GM12878 (cell line): ENCODE data around the gene RBBP8NL. TPM values are rescaled to one million over a fixed set of nuclear protein-coding genes. Genes with fewer than 3 reads are reported as not detected.

Experiments used
- ATAC-seq: fragments of 200-7000 bp; cut with Tn5 transposase; 3 replicates; pipeline ENCODE4 v1.9.1; 2020; ENCODE audit warnings: mild to moderate bottlenecking, moderate library complexity
- BruUV-seq: library from RNA; stranded (reverse); fragments of 400-500 nt; replicated peaks from 2 replicates; lab custom pipeline; 2021; lab: Mats Ljungman, UMichigan
- CTCF ChIA-PET: fragments of 300-600 bp; sonication (Branson Sonifier 250); formaldehyde crosslinking; extraction: SDS; loops from one replicate; lab custom pipeline; 2021; ENCODE audit warnings: inconsistent platforms; lab: Yijun Ruan, JAX
- POLR2A ChIA-PET: fragments of 350-600 bp; formaldehyde crosslinking; extraction: SDS; loops from one replicate; lab custom pipeline; 2021; ENCODE audit warnings: inconsistent platforms; lab: Charles Lee
- RAD21 ChIA-PET: fragments of 300-600 bp; sonication (Branson Sonifier 250); formaldehyde crosslinking; loops from one replicate; lab custom pipeline; 2023; ENCODE audit warnings: antibody characterized with exemption; ENCODE audit not compliant: unreplicated experiment; lab: Charles Lee
- SMC1A ChIA-PET: fragments of 300-600 bp; sonication (Branson Sonifier 250); formaldehyde crosslinking; loops from one replicate; lab custom pipeline; 2023; ENCODE audit not compliant: unreplicated experiment, uncharacterized antibody; lab: Charles Lee
- DNase-seq: peaks from one replicate; pipeline ENCODE4 v3.0.0-alpha.2; 2011; ENCODE audit warnings: low read depth, low spot score
- FAIRE-seq: peaks from 3 replicates; lab custom pipeline; 2011; peaks lifted over from hg19 to GRCh38; lab: Jason Lieb, UNC
- H2AFZ ChIP-seq: 2 replicates; pipeline ENCODE4 v1.6.0; 2011; ENCODE audit warnings: low read depth, low read length, control low read depth; ENCODE audit not compliant: control insufficient read depth
- H3K27ac ChIP-seq: 2 replicates; pipeline ENCODE4 v1.5.1; 2011; ENCODE audit warnings: control low read depth; ENCODE audit not compliant: control insufficient read depth, insufficient read depth
- H3K27me3 ChIP-seq, 2 experiments: replicated peaks in 1 of 2; 2 replicates each; pipeline versions ENCODE4 v1.6.0 to v1.6.1; 2011; ENCODE audit warnings: low read length in 1 of 2; ENCODE audit not compliant: control insufficient read depth in 2 of 2, insufficient read depth in 2 of 2
- H3K36me3 ChIP-seq, 2 experiments: 2 replicates each; pipeline ENCODE4 v1.5.1; 2011; ENCODE audit warnings: low read length in 1 of 2; ENCODE audit not compliant: control insufficient read depth in 2 of 2, insufficient read depth in 2 of 2
- H3K4me1 ChIP-seq: 2 replicates; pipeline ENCODE4 v1.6.1; 2011; ENCODE audit warnings: mild to moderate bottlenecking, low read length, moderate library complexity, mixed read lengths; ENCODE audit not compliant: control insufficient read depth, insufficient read depth
- H3K4me2 ChIP-seq: 2 replicates; pipeline ENCODE4 v1.6.0; 2011; ENCODE audit warnings: control low read depth; ENCODE audit not compliant: control insufficient read depth, insufficient read depth
- H3K4me3 ChIP-seq: fragments of 200-600 bp; sonication (generic); 2 replicates; pipeline ENCODE4 v1.5.1; 2016
- H3K79me2 ChIP-seq: 2 replicates; pipeline ENCODE4 v1.6.0; 2011; ENCODE audit warnings: low read length; ENCODE audit not compliant: control insufficient read depth, insufficient read depth
- H3K9ac ChIP-seq: 2 replicates; pipeline ENCODE4 v1.8.0; 2011; ENCODE audit warnings: low read length, control low read depth, mixed read lengths; ENCODE audit not compliant: control insufficient read depth, insufficient read depth
- H3K9me3 ChIP-seq: replicated peaks from 3 replicates; pipeline ENCODE4 v1.5.1; 2011; ENCODE audit warnings: mild to moderate bottlenecking, low read length; ENCODE audit not compliant: control insufficient read depth, insufficient read depth
- H4K20me1 ChIP-seq: 2 replicates; pipeline ENCODE4 v1.6.0; 2011; ENCODE audit not compliant: control insufficient read depth, insufficient read depth
- FOXM1 ChIP-seq: IDR thresholded peaks from 2 replicates; pipeline ENCODE4 v1.6.1; 2012; ENCODE audit warnings: low read depth, mild to moderate bottlenecking, inconsistent platforms, low read length, moderate library complexity
- IKZF2 ChIP-seq, 2 experiments: fragments of 450-650 bp; IDR thresholded peaks; 2 replicates each; pipeline ENCODE4 v1.6.1; 2017; ENCODE audit warnings: mild to moderate bottlenecking in 2 of 2, moderate library complexity in 2 of 2
- JUNB ChIP-seq: IDR thresholded peaks from 2 replicates; pipeline ENCODE4 v1.6.1; 2016; ENCODE audit warnings: antibody characterized with exemption, mild to moderate bottlenecking
- SUPT20H ChIP-seq: IDR thresholded peaks from 2 replicates; pipeline ENCODE4 v1.6.1; 2011; ENCODE audit warnings: low read depth, mild to moderate bottlenecking, low read length, moderate library complexity, borderline replicate concordance; ENCODE audit not compliant: control insufficient read depth
- WGBS: methylation state at CpG from one replicate; pipeline ENCODE4 v1.1.6; 2016; ENCODE audit warnings: low lambda C conversion rate; ENCODE audit not compliant: insufficient replicate concordance, insufficient coverage; ENCODE audit errors: missing lambda C conversion rate; 5-methylcytosine and 5-hydroxymethylcytosine counted together
- in situ Hi-C: fragments of 300-500 bp; cut with MboI; formaldehyde crosslinking; loops from 9 replicates; pipeline ENCODE4 v1.14.3; 2018; ENCODE audit warnings: mixed read lengths
- intact Hi-C: fragments of 100-400 bp; cut with micrococcal nuclease; formaldehyde crosslinking; loops from one replicate; pipeline ENCODE4 v1.14.2; 2022; ENCODE audit not compliant: unreplicated experiment
- polyA plus RNA-seq, 11 experiments: library from polyadenylated mRNA; depleted of rRNA in 4 of 11; unstranded in 6 of 11; stranded (reverse) in 5 of 11; fragments of >200 nt; fragmentation: Nextera tagmentation in 4 of 11; fragmentation: Illumina TruSeq in 1 of 11; extraction: Ambion mirVana in 4 of 11; extraction: Trizol in 1 of 11; gene quantifications; 1 replicate in 1 of 11; 2 replicates in 10 of 11; pipeline versions ENCODE4 v1.2.1 to v1.2.3, GENCODE V29; 2011 to 2016; ENCODE audit warnings: inconsistent platforms in 2 of 11, missing spikeins in 2 of 11, low read depth in 1 of 11
- total RNA-seq, 4 experiments: library from RNA; depleted of rRNA in 3 of 4; stranded (reverse); fragments of >200 nt in 3 of 4; fragmentation: Illumina TruSeq in 1 of 4; extraction: Trizol in 1 of 4; gene quantifications; 2 replicates each; pipeline versions ENCODE4 v1.2.1 to v1.2.3, GENCODE V29; 2013 to 2021
- TF ChIP-seq, protein P1 (sequence below): fragments of 150-350 bp; IDR thresholded peaks from 2 replicates; pipeline ENCODE4 v1.6.1; 2014; ENCODE audit warnings: mild to moderate bottlenecking, low read depth, low read length
- TF ChIP-seq, protein P2 (sequence below): fragments of 450-650 bp; IDR thresholded peaks from 2 replicates; pipeline ENCODE4 v1.6.1; 2017; ENCODE audit warnings: mild to moderate bottlenecking, moderate library complexity
- TF ChIP-seq, protein P3 (sequence below): fragments of 450-650 bp; formaldehyde crosslinking; IDR thresholded peaks from 2 replicates; pipeline ENCODE4 v1.5.0; 2022; ENCODE audit warnings: mild to moderate bottlenecking, missing genetic modification characterization
- TF ChIP-seq, protein P4 (sequence below): IDR thresholded peaks from 2 replicates; pipeline ENCODE4 v1.6.1; 2012; ENCODE audit warnings: mild to moderate bottlenecking, low read depth, low read length
- TF ChIP-seq, protein P5 (sequence below): IDR thresholded peaks from 2 replicates; pipeline ENCODE4 v1.6.1; 2012; ENCODE audit warnings: low read depth, low read length, improper control_type of control experiment

RBBP8NL gene
- total and polyA plus RNA-seq, 10 of the 15 experiments (the other 5 are each of a cell fraction or from before 2014, with no cell fraction given), result not detected

DNA sequence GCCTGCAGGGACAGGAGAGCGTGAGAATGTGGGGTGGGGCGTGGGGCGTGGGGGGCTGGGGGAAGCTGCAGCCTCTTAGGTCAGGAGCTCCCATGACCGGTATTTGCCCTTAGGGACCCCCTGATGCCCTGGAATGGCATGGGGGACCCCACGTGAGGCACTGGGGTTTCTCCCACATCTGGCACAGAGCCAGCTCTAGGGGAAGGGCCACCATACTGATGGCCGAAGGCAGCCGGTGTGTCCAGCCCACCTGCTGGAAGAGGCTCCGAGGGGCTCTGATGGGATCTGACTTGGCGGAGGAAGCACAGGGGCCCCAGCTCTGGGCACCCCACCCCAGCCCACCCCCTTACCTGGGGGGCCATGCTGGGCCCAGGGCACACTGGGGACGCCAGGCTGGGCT is 37.7 kb upstream of the RBBP8NL start:
- Histone ChIP-seq H3K9ac (no peak overlapping the region), H3K27ac (no peak overlapping the region), H3K79me2 (no peaks in the 10 kb centered on the region), H3K27me3 (no peaks in the 10 kb centered on the region), H3K9me3 (no peaks in the 10 kb centered on the region), H2AFZ (no peak overlapping the region), H4K20me1 (no peaks in the 10 kb centered on the region), H3K4me3 (no peak overlapping the region), H3K4me1 (no peaks in the 10 kb centered on the region), H3K4me2 (no peak overlapping the region), H3K36me3 (no peaks in the 10 kb centered on the region)
- FAIRE-seq (no peak), DNase-seq (no peak), ATAC-seq (no peak)
- in situ Hi-C loops, result no loop called here
- ChIA-PET SMC1A (no interaction called here), POLR2A (no interaction called here), CTCF (no interaction called here), RAD21 (no interaction called here)
- intact Hi-C loops, result no loop called here
- no TSS peak for BruUV-seq
- 54% methylated on average over 9 of the region's 10 CpGs for WGBS
- TF ChIP-seq SUPT20H (no peak), JUNB (no peak), IKZF2 (IDR thresholded peaks at IDR 0.05) (no peak), FOXM1 (no peak)
- TF ChIP-seq, protein P1, sequence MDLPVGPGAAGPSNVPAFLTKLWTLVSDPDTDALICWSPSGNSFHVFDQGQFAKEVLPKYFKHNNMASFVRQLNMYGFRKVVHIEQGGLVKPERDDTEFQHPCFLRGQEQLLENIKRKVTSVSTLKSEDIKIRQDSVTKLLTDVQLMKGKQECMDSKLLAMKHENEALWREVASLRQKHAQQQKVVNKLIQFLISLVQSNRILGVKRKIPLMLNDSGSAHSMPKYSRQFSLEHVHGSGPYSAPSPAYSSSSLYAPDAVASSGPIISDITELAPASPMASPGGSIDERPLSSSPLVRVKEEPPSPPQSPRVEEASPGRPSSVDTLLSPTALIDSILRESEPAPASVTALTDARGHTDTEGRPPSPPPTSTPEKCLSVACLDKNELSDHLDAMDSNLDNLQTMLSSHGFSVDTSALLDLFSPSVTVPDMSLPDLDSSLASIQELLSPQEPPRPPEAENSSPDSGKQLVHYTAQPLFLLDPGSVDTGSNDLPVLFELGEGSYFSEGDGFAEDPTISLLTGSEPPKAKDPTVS, result no peak
- TF ChIP-seq, protein P2, sequence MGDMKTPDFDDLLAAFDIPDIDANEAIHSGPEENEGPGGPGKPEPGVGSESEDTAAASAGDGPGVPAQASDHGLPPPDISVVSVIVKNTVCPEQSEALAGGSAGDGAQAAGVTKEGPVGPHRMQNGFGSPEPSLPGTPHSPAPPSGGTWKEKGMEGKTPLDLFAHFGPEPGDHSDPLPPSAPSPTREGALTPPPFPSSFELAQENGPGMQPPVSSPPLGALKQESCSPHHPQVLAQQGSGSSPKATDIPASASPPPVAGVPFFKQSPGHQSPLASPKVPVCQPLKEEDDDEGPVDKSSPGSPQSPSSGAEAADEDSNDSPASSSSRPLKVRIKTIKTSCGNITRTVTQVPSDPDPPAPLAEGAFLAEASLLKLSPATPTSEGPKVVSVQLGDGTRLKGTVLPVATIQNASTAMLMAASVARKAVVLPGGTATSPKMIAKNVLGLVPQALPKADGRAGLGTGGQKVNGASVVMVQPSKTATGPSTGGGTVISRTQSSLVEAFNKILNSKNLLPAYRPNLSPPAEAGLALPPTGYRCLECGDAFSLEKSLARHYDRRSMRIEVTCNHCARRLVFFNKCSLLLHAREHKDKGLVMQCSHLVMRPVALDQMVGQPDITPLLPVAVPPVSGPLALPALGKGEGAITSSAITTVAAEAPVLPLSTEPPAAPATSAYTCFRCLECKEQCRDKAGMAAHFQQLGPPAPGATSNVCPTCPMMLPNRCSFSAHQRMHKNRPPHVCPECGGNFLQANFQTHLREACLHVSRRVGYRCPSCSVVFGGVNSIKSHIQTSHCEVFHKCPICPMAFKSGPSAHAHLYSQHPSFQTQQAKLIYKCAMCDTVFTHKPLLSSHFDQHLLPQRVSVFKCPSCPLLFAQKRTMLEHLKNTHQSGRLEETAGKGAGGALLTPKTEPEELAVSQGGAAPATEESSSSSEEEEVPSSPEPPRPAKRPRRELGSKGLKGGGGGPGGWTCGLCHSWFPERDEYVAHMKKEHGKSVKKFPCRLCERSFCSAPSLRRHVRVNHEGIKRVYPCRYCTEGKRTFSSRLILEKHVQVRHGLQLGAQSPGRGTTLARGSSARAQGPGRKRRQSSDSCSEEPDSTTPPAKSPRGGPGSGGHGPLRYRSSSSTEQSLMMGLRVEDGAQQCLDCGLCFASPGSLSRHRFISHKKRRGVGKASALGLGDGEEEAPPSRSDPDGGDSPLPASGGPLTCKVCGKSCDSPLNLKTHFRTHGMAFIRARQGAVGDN, result no peak
- TF ChIP-seq, protein P3, sequence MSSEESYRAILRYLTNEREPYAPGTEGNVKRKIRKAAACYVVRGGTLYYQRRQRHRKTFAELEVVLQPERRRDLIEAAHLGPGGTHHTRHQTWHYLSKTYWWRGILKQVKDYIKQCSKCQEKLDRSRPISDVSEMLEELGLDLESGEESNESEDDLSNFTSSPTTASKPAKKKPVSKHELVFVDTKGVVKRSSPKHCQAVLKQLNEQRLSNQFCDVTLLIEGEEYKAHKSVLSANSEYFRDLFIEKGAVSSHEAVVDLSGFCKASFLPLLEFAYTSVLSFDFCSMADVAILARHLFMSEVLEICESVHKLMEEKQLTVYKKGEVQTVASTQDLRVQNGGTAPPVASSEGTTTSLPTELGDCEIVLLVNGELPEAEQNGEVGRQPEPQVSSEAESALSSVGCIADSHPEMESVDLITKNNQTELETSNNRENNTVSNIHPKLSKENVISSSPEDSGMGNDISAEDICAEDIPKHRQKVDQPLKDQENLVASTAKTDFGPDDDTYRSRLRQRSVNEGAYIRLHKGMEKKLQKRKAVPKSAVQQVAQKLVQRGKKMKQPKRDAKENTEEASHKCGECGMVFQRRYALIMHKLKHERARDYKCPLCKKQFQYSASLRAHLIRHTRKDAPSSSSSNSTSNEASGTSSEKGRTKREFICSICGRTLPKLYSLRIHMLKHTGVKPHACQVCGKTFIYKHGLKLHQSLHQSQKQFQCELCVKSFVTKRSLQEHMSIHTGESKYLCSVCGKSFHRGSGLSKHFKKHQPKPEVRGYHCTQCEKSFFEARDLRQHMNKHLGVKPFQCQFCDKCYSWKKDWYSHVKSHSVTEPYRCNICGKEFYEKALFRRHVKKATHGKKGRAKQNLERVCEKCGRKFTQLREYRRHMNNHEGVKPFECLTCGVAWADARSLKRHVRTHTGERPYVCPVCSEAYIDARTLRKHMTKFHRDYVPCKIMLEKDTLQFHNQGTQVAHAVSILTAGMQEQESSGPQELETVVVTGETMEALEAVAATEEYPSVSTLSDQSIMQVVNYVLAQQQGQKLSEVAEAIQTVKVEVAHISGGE, result no peak
- TF ChIP-seq, protein P4, sequence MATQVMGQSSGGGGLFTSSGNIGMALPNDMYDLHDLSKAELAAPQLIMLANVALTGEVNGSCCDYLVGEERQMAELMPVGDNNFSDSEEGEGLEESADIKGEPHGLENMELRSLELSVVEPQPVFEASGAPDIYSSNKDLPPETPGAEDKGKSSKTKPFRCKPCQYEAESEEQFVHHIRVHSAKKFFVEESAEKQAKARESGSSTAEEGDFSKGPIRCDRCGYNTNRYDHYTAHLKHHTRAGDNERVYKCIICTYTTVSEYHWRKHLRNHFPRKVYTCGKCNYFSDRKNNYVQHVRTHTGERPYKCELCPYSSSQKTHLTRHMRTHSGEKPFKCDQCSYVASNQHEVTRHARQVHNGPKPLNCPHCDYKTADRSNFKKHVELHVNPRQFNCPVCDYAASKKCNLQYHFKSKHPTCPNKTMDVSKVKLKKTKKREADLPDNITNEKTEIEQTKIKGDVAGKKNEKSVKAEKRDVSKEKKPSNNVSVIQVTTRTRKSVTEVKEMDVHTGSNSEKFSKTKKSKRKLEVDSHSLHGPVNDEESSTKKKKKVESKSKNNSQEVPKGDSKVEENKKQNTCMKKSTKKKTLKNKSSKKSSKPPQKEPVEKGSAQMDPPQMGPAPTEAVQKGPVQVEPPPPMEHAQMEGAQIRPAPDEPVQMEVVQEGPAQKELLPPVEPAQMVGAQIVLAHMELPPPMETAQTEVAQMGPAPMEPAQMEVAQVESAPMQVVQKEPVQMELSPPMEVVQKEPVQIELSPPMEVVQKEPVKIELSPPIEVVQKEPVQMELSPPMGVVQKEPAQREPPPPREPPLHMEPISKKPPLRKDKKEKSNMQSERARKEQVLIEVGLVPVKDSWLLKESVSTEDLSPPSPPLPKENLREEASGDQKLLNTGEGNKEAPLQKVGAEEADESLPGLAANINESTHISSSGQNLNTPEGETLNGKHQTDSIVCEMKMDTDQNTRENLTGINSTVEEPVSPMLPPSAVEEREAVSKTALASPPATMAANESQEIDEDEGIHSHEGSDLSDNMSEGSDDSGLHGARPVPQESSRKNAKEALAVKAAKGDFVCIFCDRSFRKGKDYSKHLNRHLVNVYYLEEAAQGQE, result no peak
- TF ChIP-seq, protein P5, sequence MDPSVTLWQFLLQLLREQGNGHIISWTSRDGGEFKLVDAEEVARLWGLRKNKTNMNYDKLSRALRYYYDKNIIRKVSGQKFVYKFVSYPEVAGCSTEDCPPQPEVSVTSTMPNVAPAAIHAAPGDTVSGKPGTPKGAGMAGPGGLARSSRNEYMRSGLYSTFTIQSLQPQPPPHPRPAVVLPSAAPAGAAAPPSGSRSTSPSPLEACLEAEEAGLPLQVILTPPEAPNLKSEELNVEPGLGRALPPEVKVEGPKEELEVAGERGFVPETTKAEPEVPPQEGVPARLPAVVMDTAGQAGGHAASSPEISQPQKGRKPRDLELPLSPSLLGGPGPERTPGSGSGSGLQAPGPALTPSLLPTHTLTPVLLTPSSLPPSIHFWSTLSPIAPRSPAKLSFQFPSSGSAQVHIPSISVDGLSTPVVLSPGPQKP, result no peak
